H1 (cell line): ENCODE measurements around the gene FHIT. TPM values are rescaled to one million over a fixed set of nuclear protein-coding genes. Genes with fewer than 3 reads are reported as not detected.

Experiments used
- CTCF ChIA-PET: fragments of 300-600 bp; sonication (Branson Sonifier 250); formaldehyde crosslinking; loops from one replicate; lab custom pipeline; 2021; ENCODE audit not compliant: partially characterized antibody; lab: Charles Lee
- POLR2A ChIA-PET: fragments of 300-600 bp; sonication (Branson Sonifier 250); formaldehyde crosslinking; loops from one replicate; lab custom pipeline; 2021; ENCODE audit warnings: inconsistent platforms; ENCODE audit not compliant: partially characterized antibody; lab: Charles Lee
- DNase-seq, 2 experiments: peaks; one replicate each; pipeline versions ENCODE4 v3.0.0 to v3.0.0-alpha.2; 2010 to 2022; ENCODE audit warnings: low spot score in 2 of 2, low read depth in 1 of 2, mixed read lengths in 1 of 2
- FAIRE-seq: peaks from 2 replicates; lab custom pipeline; 2011; peaks lifted over from hg19 to GRCh38; lab: Jason Lieb, UNC
- H2AFZ ChIP-seq: 2 replicates; pipeline ENCODE4 v1.8.1; 2012; ENCODE audit warnings: low read length, inconsistent platforms
- H2AK5ac ChIP-seq: 2 replicates; pipeline ENCODE4 v1.6.1; 2013; ENCODE audit warnings: low read depth, low read length
- H2BK120ac ChIP-seq: replicated peaks from 2 replicates; pipeline ENCODE3; 2013; ENCODE audit warnings: low read depth, low read length, inconsistent platforms
- H2BK12ac ChIP-seq: 2 replicates; pipeline ENCODE4 v1.6.1; 2013; ENCODE audit warnings: low read depth, low read length
- H2BK15ac ChIP-seq: 2 replicates; pipeline ENCODE4 v1.6.1; 2013; ENCODE audit warnings: low read length
- H2BK20ac ChIP-seq: 2 replicates; pipeline ENCODE4 v1.6.1; 2013; ENCODE audit warnings: low read length
- H2BK5ac ChIP-seq: 2 replicates; pipeline ENCODE4 v1.6.1; 2013; ENCODE audit warnings: low read depth, low read length
- H3K14ac ChIP-seq: 2 replicates; pipeline ENCODE4 v1.6.1; 2013; ENCODE audit warnings: inconsistent platforms; ENCODE audit not compliant: insufficient read length
- H3K18ac ChIP-seq: 2 replicates; pipeline ENCODE4 v1.6.1; 2013; ENCODE audit warnings: low read length; ENCODE audit errors: extremely low read depth
- H3K23ac ChIP-seq: 2 replicates; pipeline ENCODE4 v1.6.1; 2013; ENCODE audit warnings: inconsistent platforms; ENCODE audit not compliant: insufficient read length
- H3K23me2 ChIP-seq: 2 replicates; pipeline ENCODE4 v1.6.1; 2013; ENCODE audit warnings: low read depth, low read length
- H3K27ac ChIP-seq: 2 replicates; pipeline ENCODE4 v1.6.1; 2011; ENCODE audit warnings: low read depth, low read length, inconsistent platforms
- H3K27me3 ChIP-seq, 4 experiments: replicated peaks in 1 of 4; 1 replicate in 1 of 4; 2 replicates in 3 of 4; pipeline versions ENCODE4 v1.6.1 to v1.8.1; 2011 to 2013; ENCODE audit warnings: low read length in 3 of 4, mild to moderate bottlenecking in 3 of 4, inconsistent platforms in 2 of 4, mixed read lengths in 2 of 4, moderate library complexity in 1 of 4; ENCODE audit not compliant: control insufficient read depth in 3 of 4, insufficient read depth in 3 of 4; ENCODE audit errors: extremely low read depth in 1 of 4
- H3K36me3 ChIP-seq, 4 experiments: 2 replicates each; pipeline versions ENCODE4 v1.6.1 to v1.8.1; 2011 to 2013; ENCODE audit warnings: mild to moderate bottlenecking in 4 of 4, low read length in 3 of 4, moderate library complexity in 2 of 4, control low read depth in 1 of 4, inconsistent platforms in 1 of 4; ENCODE audit not compliant: insufficient read depth in 4 of 4, control insufficient read depth in 2 of 4
- H3K4ac ChIP-seq: replicated peaks from 2 replicates; pipeline ENCODE3; 2013; ENCODE audit warnings: low read length, low read depth, mixed read lengths, inconsistent platforms; ENCODE audit not compliant: insufficient read length
- H3K4me1 ChIP-seq, 4 experiments: replicated peaks in 1 of 4; 1 replicate in 1 of 4; 2 replicates in 3 of 4; pipeline versions ENCODE4 v1.6.1 to v1.8.1; 2011 to 2013; ENCODE audit warnings: low read length in 3 of 4, inconsistent platforms in 2 of 4, mixed read lengths in 1 of 4; ENCODE audit not compliant: insufficient read depth in 4 of 4, control insufficient read depth in 3 of 4
- H3K4me2 ChIP-seq, 2 experiments: 2 replicates each; pipeline versions ENCODE4 v1.6.1 to v1.8.1; 2011 to 2013; ENCODE audit warnings: low read depth in 2 of 2, low read length in 2 of 2, control low read depth in 1 of 2, inconsistent platforms in 1 of 2, mild to moderate bottlenecking in 1 of 2; ENCODE audit not compliant: insufficient read depth in 1 of 2
- H3K4me3 ChIP-seq, 4 experiments: fragments of 200-600, 300-600 bp in 1 of 4; sonication (generic), shearing (Covaris generic), sonication (Bioruptor Twin) in 1 of 4; 2 replicates each; pipeline versions ENCODE4 v1.5.1 to v1.8.1; 2011 to 2016; ENCODE audit warnings: low read length in 4 of 4, low read depth in 3 of 4, control low read depth in 2 of 4, inconsistent platforms in 2 of 4, mild to moderate bottlenecking in 2 of 4, mixed read lengths in 1 of 4, moderate library complexity in 1 of 4; ENCODE audit not compliant: insufficient read depth in 2 of 4; ENCODE audit errors: extremely low read depth in 1 of 4
- H3K56ac ChIP-seq: replicated peaks from 2 replicates; pipeline ENCODE3; 2013; ENCODE audit warnings: low read depth, mild to moderate bottlenecking, mixed read lengths, low read length, inconsistent platforms; ENCODE audit not compliant: insufficient read length
- H3K79me1 ChIP-seq: 2 replicates; pipeline ENCODE4 v1.6.1; 2013; ENCODE audit warnings: low read depth, low read length, control low read depth
- H3K79me2 ChIP-seq, 2 experiments: 2 replicates each; pipeline versions ENCODE4 v1.6.1 to v1.8.1; 2012 to 2013; ENCODE audit warnings: low read length in 2 of 2, mild to moderate bottlenecking in 2 of 2, inconsistent platforms in 1 of 2; ENCODE audit not compliant: insufficient read depth in 2 of 2, control insufficient read depth in 1 of 2
- H3K9ac ChIP-seq, 4 experiments: replicated peaks in 1 of 4; 1 replicate in 1 of 4; 2 replicates in 3 of 4; pipeline versions ENCODE4 v1.6.1 to v1.8.1; 2011 to 2013; ENCODE audit warnings: low read depth in 3 of 4, low read length in 3 of 4, control low read depth in 2 of 4, mild to moderate bottlenecking in 2 of 4, moderate library complexity in 2 of 4, inconsistent platforms in 1 of 4; ENCODE audit errors: extremely low read depth in 1 of 4
- H3K9me3 ChIP-seq, 2 experiments: 2 replicates each; pipeline versions ENCODE4 v1.6.1 to v1.8.1; 2012 to 2013; ENCODE audit warnings: mild to moderate bottlenecking in 2 of 2, moderate library complexity in 2 of 2, control low read depth in 1 of 2, inconsistent platforms in 1 of 2, low read depth in 1 of 2, low read length in 1 of 2, mixed read lengths in 1 of 2; ENCODE audit not compliant: insufficient read depth in 2 of 2
- H4K20me1 ChIP-seq, 2 experiments: replicated peaks in 1 of 2; 2 replicates each; pipeline versions ENCODE3 to v1.8.1; 2011 to 2013; ENCODE audit warnings: inconsistent platforms in 2 of 2, low read length in 2 of 2, mild to moderate bottlenecking in 1 of 2; ENCODE audit not compliant: insufficient read depth in 2 of 2, control insufficient read depth in 1 of 2
- H4K5ac ChIP-seq: 2 replicates; pipeline ENCODE4 v1.6.1; 2013; ENCODE audit warnings: low read length, low read depth, mixed read lengths, inconsistent platforms; ENCODE audit not compliant: insufficient read length
- H4K8ac ChIP-seq: 2 replicates; pipeline ENCODE4 v1.8.0; 2013; ENCODE audit warnings: mild to moderate bottlenecking, moderate library complexity, low read length, inconsistent platforms; ENCODE audit not compliant: insufficient read depth; ENCODE audit errors: extremely low read depth
- H4K91ac ChIP-seq: replicated peaks from 2 replicates; pipeline ENCODE3; 2013; ENCODE audit warnings: low read length, mixed read lengths, inconsistent platforms; ENCODE audit not compliant: insufficient read length
- BCL11A ChIP-seq, 2 experiments: IDR thresholded peaks; one replicate each; pipeline ENCODE4 v1.6.1; 2011; ENCODE audit warnings: low read depth in 2 of 2, low read length in 2 of 2, mild to moderate bottlenecking in 2 of 2
- CHD2 ChIP-seq: IDR thresholded peaks from 2 replicates; pipeline ENCODE4 v1.6.1; 2012; ENCODE audit warnings: low read length, improper control_type of control experiment
- NANOG ChIP-seq: IDR thresholded peaks from 2 replicates; pipeline ENCODE4 v1.6.1; 2011; ENCODE audit warnings: low read length, low read depth, mild to moderate bottlenecking, inconsistent platforms; ENCODE audit not compliant: insufficient read depth, poor library complexity, severe bottlenecking
- SP1 ChIP-seq: IDR thresholded peaks from 2 replicates; pipeline ENCODE4 v1.6.1; 2011; ENCODE audit warnings: low read depth, low read length
- WGBS, 2 experiments: shearing (Covaris generic) in 1 of 2; methylation state at CpG; one replicate each; pipeline versions ENCODE4 v1.1.6 to v1.1.7; 2013 to 2015; ENCODE audit warnings: low lambda C conversion rate in 2 of 2, mixed read lengths in 2 of 2, inconsistent platforms in 1 of 2, low coverage in 1 of 2, missing lambda C conversion rate in 1 of 2; ENCODE audit not compliant: insufficient replicate concordance in 2 of 2, insufficient coverage in 1 of 2, insufficient read length in 1 of 2; ENCODE audit errors: extremely low coverage in 1 of 2, missing lambda C conversion rate in 1 of 2; 5-methylcytosine and 5-hydroxymethylcytosine counted together
- polyA plus RNA-seq, 7 experiments: library from polyadenylated mRNA; depleted of rRNA in 3 of 7; stranded (reverse) in 5 of 7; unstranded in 2 of 7; fragments of >200 nt in 5 of 7; fragments of 200-250 nt in 2 of 7; gene quantifications; 1 replicate in 5 of 7; 2 replicates in 1 of 7; 4 replicates in 1 of 7; pipeline versions ENCODE4 v1.2.1 to v1.2.3, GENCODE V29; 2011 to 2013; ENCODE audit warnings: missing spikeins in 2 of 7, mixed read lengths in 2 of 7
- total RNA-seq: library from RNA; stranded (reverse); fragmentation: NEBNext Ultra II Directional; extraction: Animal tissue kit (Norgen Biotek cat#: 25700); gene quantifications from 2 replicates; pipeline ENCODE4 v1.2.1, GENCODE V29; 2021
- TF ChIP-seq, protein P1 (sequence below): IDR thresholded peaks from 2 replicates; pipeline ENCODE4 v1.6.1; 2011; ENCODE audit warnings: low read length, improper control_type of control experiment

The FHIT gene
- total and polyA plus RNA-seq, 2 of the 8 experiments (the other 6 are each of a cell fraction or from before 2014, with no cell fraction given) = 1.2 to 3.2 TPM

DNA sequence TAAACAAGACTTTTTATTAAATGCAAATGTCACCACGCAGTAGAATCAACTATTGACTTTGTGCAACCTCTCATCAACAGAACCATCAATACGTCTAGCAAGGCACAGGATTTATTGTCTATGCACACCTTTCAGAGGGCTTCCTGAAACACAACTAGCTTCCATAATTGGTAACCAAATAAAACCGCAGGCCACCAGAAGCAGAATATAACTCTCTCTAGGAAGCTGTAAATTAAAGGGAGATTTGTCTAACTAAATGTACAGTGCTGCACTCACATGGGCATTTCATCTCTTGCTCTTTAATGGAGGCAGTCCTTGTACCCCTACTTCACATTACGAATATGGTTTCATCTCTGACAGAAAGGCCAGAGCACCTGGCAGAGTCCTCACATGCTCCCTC is 93.0 kb downstream of the FHIT start:
- no peaks in the 10 kb centered on the region for H3K23me2 ChIP-seq
- peaks cover 0 to 5% (median under 1%) of the 10 kb centered on the region in 4 experiments; a peak in 3 of 7 replicates for H3K4me1 ChIP-seq
- H4K91ac ChIP-seq = no peak overlapping the region
- no peak overlapping the region for H2BK5ac ChIP-seq
- POLR2A ChIA-PET = no interaction called here
- H4K5ac ChIP-seq = no peak overlapping the region
- H3K14ac ChIP-seq = no peak overlapping the region
- DNase-seq (no peak), FAIRE-seq (no peak)
- H3K18ac ChIP-seq = no peak overlapping the region
- no peak overlapping the region for H3K4me2 ChIP-seq
- no peaks in the 10 kb centered on the region for H3K9me3 ChIP-seq
- no peak overlapping the region for H3K27ac ChIP-seq
- no peak overlapping the region for H2AK5ac ChIP-seq
- H2BK15ac ChIP-seq = no peak overlapping the region
- no peaks in the 10 kb centered on the region for H3K79me2 ChIP-seq
- WGBS, 2 experiments = 84% methylated on average over 4 of the region's 4 CpGs; no CpG with 5 or more reads in 1 of the 2 experiments
- CTCF ChIA-PET = interaction anchor here (0.7 kb wide), 1 partner anchor 15 kb away, joined by 3 read pairs; no protein-coding TSS in a partner anchor
- no peaks in the 10 kb centered on the region for H3K27me3 ChIP-seq
- no peak overlapping the region for H4K8ac ChIP-seq
- no peaks in the 10 kb centered on the region for H3K36me3 ChIP-seq
- no peak overlapping the region for H3K56ac ChIP-seq
- H2BK12ac ChIP-seq = no peak overlapping the region
- H3K9ac ChIP-seq = no peak overlapping the region
- TF ChIP-seq, protein P1, sequence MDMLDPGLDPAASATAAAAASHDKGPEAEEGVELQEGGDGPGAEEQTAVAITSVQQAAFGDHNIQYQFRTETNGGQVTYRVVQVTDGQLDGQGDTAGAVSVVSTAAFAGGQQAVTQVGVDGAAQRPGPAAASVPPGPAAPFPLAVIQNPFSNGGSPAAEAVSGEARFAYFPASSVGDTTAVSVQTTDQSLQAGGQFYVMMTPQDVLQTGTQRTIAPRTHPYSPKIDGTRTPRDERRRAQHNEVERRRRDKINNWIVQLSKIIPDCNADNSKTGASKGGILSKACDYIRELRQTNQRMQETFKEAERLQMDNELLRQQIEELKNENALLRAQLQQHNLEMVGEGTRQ = no peak
- TF ChIP-seq BCL11A (IDR thresholded peaks at IDR 0.05; ENCODE audit: low read depth in 2 of 2, low read length in 2 of 2) (no peak), NANOG (no peak), SP1 (no peak), CHD2 (no peak)
- H3K4ac ChIP-seq = no peak overlapping the region
- H4K20me1 ChIP-seq = no peaks in the 10 kb centered on the region
- no peak overlapping the region for H2AFZ ChIP-seq
- H2BK20ac ChIP-seq = no peak overlapping the region
- no peaks in the 10 kb centered on the region for H3K79me1 ChIP-seq
- H2BK120ac ChIP-seq = no peak overlapping the region
- no peak overlapping the region for H3K4me3 ChIP-seq
- no peak overlapping the region for H3K23ac ChIP-seq
